C4-2B (cell line): Measurements from ENCODE around the gene PRR5.

Experiments
- H3K27ac ChIP-seq: fragments of 450-650 bp; 2 replicates; pipeline ENCODE4 v1.5.1; 2017
- ZFX ChIP-seq: fragments of 450-650 bp; IDR thresholded peaks from 2 replicates; pipeline ENCODE4 v1.6.1; 2017
- TF ChIP-seq, protein P1 (sequence below): fragments of 450-650 bp; conservative IDR thresholded peaks from 2 replicates; pipeline ENCODE4 v1.5.1; 2017; ENCODE audit warnings: mild to moderate bottlenecking

PRR5 gene

DNA sequence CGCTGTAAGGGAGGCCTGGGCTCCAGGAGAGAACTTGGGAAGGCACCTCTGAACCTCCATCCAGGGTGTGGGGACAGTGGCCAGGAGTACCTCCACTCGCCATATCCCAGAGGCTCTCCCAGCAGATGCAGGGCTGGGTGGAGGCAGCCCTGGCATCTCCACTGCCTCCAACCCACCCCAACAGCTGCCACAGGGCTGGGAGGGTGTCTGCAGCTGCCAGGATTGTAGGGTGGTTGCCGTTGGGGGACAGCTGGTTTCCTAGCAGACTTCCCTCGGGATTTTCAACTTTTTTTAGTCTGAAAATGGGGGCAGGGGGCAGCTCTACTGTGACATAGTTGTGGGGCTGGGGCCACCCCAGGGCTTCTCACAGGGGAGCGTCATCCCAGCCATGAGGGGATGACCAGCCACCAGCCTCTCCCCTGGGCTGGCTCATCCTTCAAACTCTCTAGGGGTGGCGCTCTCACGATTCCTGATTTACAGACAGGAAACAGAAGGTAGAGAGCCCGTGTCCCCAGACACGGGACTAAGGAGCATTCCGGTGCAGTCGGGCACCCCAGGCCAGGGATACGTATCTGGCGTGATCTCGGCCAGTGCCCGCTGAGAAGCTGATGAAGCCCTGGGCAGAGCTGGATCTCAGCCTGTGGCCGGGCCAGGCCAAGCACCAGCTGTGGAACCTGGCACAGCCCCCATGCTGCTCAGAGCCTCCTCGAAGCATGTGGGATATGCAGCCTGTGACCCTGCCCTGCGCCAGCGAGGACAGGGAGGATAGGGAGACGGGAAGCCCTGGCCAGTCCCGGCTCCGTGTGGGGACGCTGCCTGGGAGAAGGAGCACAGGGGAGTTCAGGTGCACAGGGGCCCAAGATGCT lies 9.9 kb downstream of the PRR5 start:
- TF ChIP-seq, protein P1, sequence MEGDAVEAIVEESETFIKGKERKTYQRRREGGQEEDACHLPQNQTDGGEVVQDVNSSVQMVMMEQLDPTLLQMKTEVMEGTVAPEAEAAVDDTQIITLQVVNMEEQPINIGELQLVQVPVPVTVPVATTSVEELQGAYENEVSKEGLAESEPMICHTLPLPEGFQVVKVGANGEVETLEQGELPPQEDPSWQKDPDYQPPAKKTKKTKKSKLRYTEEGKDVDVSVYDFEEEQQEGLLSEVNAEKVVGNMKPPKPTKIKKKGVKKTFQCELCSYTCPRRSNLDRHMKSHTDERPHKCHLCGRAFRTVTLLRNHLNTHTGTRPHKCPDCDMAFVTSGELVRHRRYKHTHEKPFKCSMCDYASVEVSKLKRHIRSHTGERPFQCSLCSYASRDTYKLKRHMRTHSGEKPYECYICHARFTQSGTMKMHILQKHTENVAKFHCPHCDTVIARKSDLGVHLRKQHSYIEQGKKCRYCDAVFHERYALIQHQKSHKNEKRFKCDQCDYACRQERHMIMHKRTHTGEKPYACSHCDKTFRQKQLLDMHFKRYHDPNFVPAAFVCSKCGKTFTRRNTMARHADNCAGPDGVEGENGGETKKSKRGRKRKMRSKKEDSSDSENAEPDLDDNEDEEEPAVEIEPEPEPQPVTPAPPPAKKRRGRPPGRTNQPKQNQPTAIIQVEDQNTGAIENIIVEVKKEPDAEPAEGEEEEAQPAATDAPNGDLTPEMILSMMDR = no peak
- no peak for TF ChIP-seq ZFX
- H3K27ac ChIP-seq = no peak overlapping the region

GRCh38 chr22:44712962-44713361 lies 11.0 kb downstream of the PRR5 start:
- TF ChIP-seq ZFX = no peak
- TF ChIP-seq, protein P1 = no peak
- H3K27ac ChIP-seq = no peak overlapping the region

DNA sequence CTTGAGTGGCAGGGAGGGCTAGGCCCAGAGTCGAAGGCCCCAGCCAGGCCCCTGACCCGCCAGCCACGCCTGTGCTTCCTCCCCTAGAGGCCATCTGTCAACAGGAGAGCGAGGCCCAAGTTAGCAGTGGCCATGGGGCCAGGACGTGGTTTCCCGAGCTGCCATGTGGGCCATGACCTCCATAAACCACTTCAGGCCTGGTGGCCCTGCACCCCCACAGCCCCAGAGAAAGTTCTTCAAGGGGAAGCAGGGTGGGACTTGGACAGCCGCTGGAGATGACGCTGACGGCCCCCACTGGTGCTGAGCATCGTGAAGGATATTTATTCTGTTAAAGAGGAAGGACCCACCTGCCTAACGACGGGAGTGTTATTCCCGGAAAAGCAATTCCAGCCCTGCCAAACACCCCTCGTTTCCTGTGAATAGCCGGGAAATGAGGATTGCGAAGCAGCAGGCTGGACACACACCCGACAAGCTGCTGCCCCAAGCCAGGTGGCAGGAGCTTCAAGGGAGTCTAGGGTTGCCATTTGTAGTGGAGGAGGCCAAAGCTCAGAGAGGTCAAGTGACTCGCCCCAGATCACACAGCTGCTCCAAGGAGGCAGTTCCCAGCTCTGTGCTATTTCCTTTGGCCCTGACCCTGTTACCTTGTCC lies 12.8 kb downstream of the PRR5 start:
- no peak for TF ChIP-seq ZFX
- TF ChIP-seq, protein P1 = no peak
- H3K27ac ChIP-seq = no peak overlapping the region

DNA sequence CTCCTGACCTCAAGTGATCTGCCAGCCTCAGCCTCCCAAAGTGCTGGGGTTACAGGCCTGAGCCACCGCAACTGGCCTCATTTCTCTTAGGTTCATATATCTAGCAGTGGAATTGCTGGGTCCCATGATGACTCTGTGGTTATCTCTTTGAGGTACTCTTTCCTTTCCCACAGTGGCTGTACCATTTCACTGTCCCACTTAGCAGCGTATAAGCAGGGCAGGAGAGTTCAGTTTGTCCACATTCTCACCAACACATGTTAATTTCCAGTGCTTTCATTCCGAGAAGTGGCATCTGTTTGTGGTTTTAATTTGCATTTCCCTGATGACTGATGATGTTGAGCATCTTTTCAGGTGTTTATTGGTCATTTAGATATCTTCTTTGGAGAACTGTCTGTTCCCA lies 16.4 kb downstream of the PRR5 start:
- no peak overlapping the region for H3K27ac ChIP-seq
- TF ChIP-seq, protein P1 = no peak
- TF ChIP-seq ZFX = no peak

GRCh38 chr22:44719586-44720368 lies 17.8 kb downstream of the PRR5 start:
- no peak overlapping the region for H3K27ac ChIP-seq
- TF ChIP-seq, protein P1 = no peak
- no peak for TF ChIP-seq ZFX

- no peak for TF ChIP-seq ZFX
- TF ChIP-seq, protein P1 = no peak
- H3K27ac ChIP-seq = no peak overlapping the region
Measured at GRCh38 chr22:44721213-44721612, 19.2 kb downstream of the PRR5 start.

DNA sequence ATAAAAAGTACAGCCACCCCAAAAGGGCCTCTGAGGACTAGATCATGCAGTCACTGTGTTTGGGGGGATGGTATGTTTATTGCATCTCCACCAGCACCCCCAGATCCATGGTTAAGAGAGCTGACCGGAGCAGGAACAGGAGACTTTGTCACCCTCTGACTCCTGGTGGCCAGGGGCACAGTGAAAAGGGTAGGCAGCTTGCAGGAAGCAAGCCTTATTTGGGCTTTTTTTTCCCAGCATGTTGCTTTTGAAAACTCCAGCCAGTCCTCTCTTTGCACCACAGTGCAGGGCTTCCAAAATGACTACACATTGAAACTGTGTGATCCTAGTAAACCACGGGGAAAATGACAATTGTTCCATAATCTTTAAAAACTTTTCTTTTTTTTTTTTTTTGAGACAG lies 20.6 kb downstream of the PRR5 start:
- H3K27ac ChIP-seq = no peak overlapping the region
- TF ChIP-seq ZFX = no peak
- TF ChIP-seq, protein P1 = no peak
